Subcutaneous abdominal adipose tissue (tissue), 5 donors: ENCODE results near the gene CCDC192.

Source experiments
- H3K27ac ChIP-seq: one replicate; pipeline ENCODE4 v1.7.0; 2013; ENCODE audit warnings: low read depth, mild to moderate bottlenecking, inconsistent platforms, low read length, moderate library complexity
- H3K27me3 ChIP-seq, 5 donors: one replicate each; pipeline ENCODE4 v1.7.0; 2013; ENCODE audit warnings: low read length in 5 of 5, inconsistent platforms in 1 of 5; ENCODE audit not compliant: control insufficient read depth in 5 of 5, insufficient read depth in 4 of 5
- H3K36me3 ChIP-seq, 5 donors: one replicate each; pipeline ENCODE4 v1.7.0; 2013; ENCODE audit warnings: low read length in 5 of 5; ENCODE audit not compliant: control insufficient read depth in 5 of 5, insufficient read depth in 5 of 5
- H3K4me1 ChIP-seq, 5 donors: one replicate each; pipeline ENCODE4 v1.7.0; 2013; ENCODE audit warnings: low read length in 5 of 5, mild to moderate bottlenecking in 3 of 5, moderate library complexity in 1 of 5; ENCODE audit not compliant: control insufficient read depth in 5 of 5, insufficient read depth in 5 of 5
- H3K4me3 ChIP-seq, 5 donors: one replicate each; pipeline ENCODE4 v1.7.0; 2013; ENCODE audit warnings: low read length in 5 of 5, low read depth in 1 of 5
- H3K9ac ChIP-seq, 5 donors: one replicate each; pipeline ENCODE4 v1.7.0; 2013; ENCODE audit warnings: low read length in 5 of 5, mild to moderate bottlenecking in 4 of 5, moderate library complexity in 3 of 5
- H3K9me3 ChIP-seq, 5 donors: one replicate each; pipeline ENCODE4 v1.7.0; 2013; ENCODE audit warnings: low read length in 5 of 5; ENCODE audit not compliant: control insufficient read depth in 5 of 5
- donor health status: healthy.
- donor health status: healthy.
- donor health status: healthy.
- donor health status: healthy.
- donor health status: healthy.

Gene CCDC192

GRCh38 chr5:127936439-127936972 lies 233.3 kb downstream of the CCDC192 start:
- Histone ChIP-seq H3K36me3 (no peaks in the 10 kb centered on the region), H3K27me3 (no peaks in the 10 kb centered on the region), H3K9ac (no peak overlapping the region)

GRCh38 chr5:127938746-127939145 lies 235.6 kb downstream of the CCDC192 start:
- H3K27ac ChIP-seq = no peak overlapping the region
- H3K9me3 ChIP-seq = no peaks in the 10 kb centered on the region
- no peak overlapping the region for H3K9ac ChIP-seq
- peaks cover 0 to 9% (median 8%) of the 10 kb centered on the region in 5 donors for H3K4me1 ChIP-seq
- no peaks in the 10 kb centered on the region for H3K36me3 ChIP-seq
- H3K27me3 ChIP-seq = no peaks in the 10 kb centered on the region
- H3K4me3 ChIP-seq = no peak overlapping the region

More at GRCh38 chr5:127936439-127936972, 233.3 kb downstream of the CCDC192 start:
- H3K4me3 ChIP-seq = no peak overlapping the region
- no peaks in the 10 kb centered on the region for H3K9me3 ChIP-seq
- H3K27ac ChIP-seq = no peak overlapping the region
- peaks cover 0 to 9% (median 2%) of the 10 kb centered on the region in 5 donors for H3K4me1 ChIP-seq

GRCh38 chr5:127940854-127941253 lies 237.7 kb downstream of the CCDC192 start:
- Histone ChIP-seq H3K4me1 (peaks cover 0 to 9% (median 0%) of the 10 kb centered on the region in 5 donors), H3K9me3 (no peaks in the 10 kb centered on the region), H3K4me3 (no peak overlapping the region), H3K27ac (no peak overlapping the region), H3K27me3 (no peaks in the 10 kb centered on the region), H3K9ac (no peak overlapping the region), H3K36me3 (no peaks in the 10 kb centered on the region)

- no peaks in the 10 kb centered on the region for H3K27me3 ChIP-seq
- peak overlapping the region in 2 of 5 donors; percentile 33 to 37 for H3K4me3 ChIP-seq
- no peak overlapping the region for H3K9ac ChIP-seq
- H3K9me3 ChIP-seq = no peaks in the 10 kb centered on the region
- H3K4me1 ChIP-seq = peaks cover 0 to 9% (median 0%) of the 10 kb centered on the region in 5 donors
- H3K36me3 ChIP-seq = no peaks in the 10 kb centered on the region
- no peak overlapping the region for H3K27ac ChIP-seq
Observed at GRCh38 chr5:127941646-127942045, 238.5 kb downstream of the CCDC192 start.

- H3K9ac ChIP-seq = no peak overlapping the region
- no peaks in the 10 kb centered on the region for H3K27me3 ChIP-seq
- H3K4me1 ChIP-seq = peaks cover 0 to 9% (median 0%) of the 10 kb centered on the region in 5 donors
- no peaks in the 10 kb centered on the region for H3K9me3 ChIP-seq
- H3K4me3 ChIP-seq = no peak overlapping the region
- H3K36me3 ChIP-seq = no peaks in the 10 kb centered on the region
- H3K27ac ChIP-seq = no peak overlapping the region
Observed at GRCh38 chr5:127942246-127943060, 239.3 kb downstream of the CCDC192 start.

- H3K36me3 ChIP-seq = no peaks in the 10 kb centered on the region
- no peak overlapping the region for H3K9ac ChIP-seq
- H3K27me3 ChIP-seq = no peaks in the 10 kb centered on the region
- H3K4me3 ChIP-seq = no peak overlapping the region
- no peaks in the 10 kb centered on the region for H3K9me3 ChIP-seq
- peaks cover 0 to 9% (median 0%) of the 10 kb centered on the region in 5 donors for H3K4me1 ChIP-seq
- H3K27ac ChIP-seq = no peak overlapping the region
Observed at GRCh38 chr5:127943061-127943371, 239.8 kb downstream of the CCDC192 start.

GRCh38 chr5:127944125-127944524 lies 240.9 kb downstream of the CCDC192 start:
- no peaks in the 10 kb centered on the region for H3K9me3 ChIP-seq
- H3K4me1 ChIP-seq = peaks cover 0 to 9% (median 0%) of the 10 kb centered on the region in 5 donors
- no peak overlapping the region for H3K9ac ChIP-seq
- H3K27ac ChIP-seq = no peak overlapping the region
- H3K36me3 ChIP-seq = no peaks in the 10 kb centered on the region
- H3K27me3 ChIP-seq = no peaks in the 10 kb centered on the region
- H3K4me3 ChIP-seq = no peak overlapping the region

GRCh38 chr5:127947941-127948340 lies 244.8 kb downstream of the CCDC192 start:
- no peaks in the 10 kb centered on the region for H3K27me3 ChIP-seq
- H3K27ac ChIP-seq = no peak overlapping the region
- H3K4me3 ChIP-seq = no peak overlapping the region
- H3K9me3 ChIP-seq = no peaks in the 10 kb centered on the region
- no peaks in the 10 kb centered on the region for H3K4me1 ChIP-seq
- no peak overlapping the region for H3K9ac ChIP-seq
- peaks cover 0 to 2% (median 0%) of the 10 kb centered on the region in 5 donors for H3K36me3 ChIP-seq

GRCh38 chr5:127950707-127951391 lies 247.7 kb downstream of the CCDC192 start:
- Histone ChIP-seq H3K27ac (no peak overlapping the region), H3K27me3 (no peaks in the 10 kb centered on the region), H3K9me3 (no peaks in the 10 kb centered on the region), H3K9ac (no peak overlapping the region), H3K4me1 (no peaks in the 10 kb centered on the region), H3K4me3 (no peak overlapping the region), H3K36me3 (peaks cover 0 to 2% (median 0%) of the 10 kb centered on the region in 5 donors)

- H3K9ac ChIP-seq = no peak overlapping the region
- no peaks in the 10 kb centered on the region for H3K9me3 ChIP-seq
- H3K4me3 ChIP-seq = no peak overlapping the region
- H3K27me3 ChIP-seq = no peaks in the 10 kb centered on the region
- H3K27ac ChIP-seq = no peak overlapping the region
- peaks cover 0 to 2% (median 0%) of the 10 kb centered on the region in 5 donors for H3K36me3 ChIP-seq
- H3K4me1 ChIP-seq = no peaks in the 10 kb centered on the region
Observed at GRCh38 chr5:127951791-127952190, 248.6 kb downstream of the CCDC192 start.
